ENCODE data around the gene TCF7L2.
"Not testable (repeated sequence)": the region's sequence is repeated elsewhere in the genome, so short reads cannot be mapped to it uniquely, and the experiment has no call there.

The TCF7L2 gene

GRCh38 chr10:113103131-113103840, 153.2 kb downstream of the TCF7L2 start:
- DNase-seq, result no peak

DNA sequence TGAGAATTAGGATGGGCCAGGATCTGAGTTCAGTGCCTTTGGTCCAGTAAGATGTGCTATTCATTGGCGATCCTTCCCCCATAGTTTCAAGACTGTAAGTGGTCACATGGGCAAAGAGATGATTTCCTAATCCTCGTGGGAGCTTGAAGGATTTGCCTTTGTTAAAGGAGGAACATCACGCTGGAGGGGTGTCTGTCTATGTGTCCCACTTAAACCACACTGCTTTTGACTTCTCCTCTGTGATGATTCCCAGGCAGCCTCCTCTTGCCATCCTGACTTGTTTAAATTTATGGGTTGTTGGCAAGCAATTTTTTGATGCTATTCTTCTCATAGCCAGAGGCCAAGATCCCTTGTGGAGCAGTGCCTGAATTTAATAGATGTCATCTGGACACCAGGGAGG, 154.0 kb downstream of the TCF7L2 start:
- DNase-seq, result no peak

DNA sequence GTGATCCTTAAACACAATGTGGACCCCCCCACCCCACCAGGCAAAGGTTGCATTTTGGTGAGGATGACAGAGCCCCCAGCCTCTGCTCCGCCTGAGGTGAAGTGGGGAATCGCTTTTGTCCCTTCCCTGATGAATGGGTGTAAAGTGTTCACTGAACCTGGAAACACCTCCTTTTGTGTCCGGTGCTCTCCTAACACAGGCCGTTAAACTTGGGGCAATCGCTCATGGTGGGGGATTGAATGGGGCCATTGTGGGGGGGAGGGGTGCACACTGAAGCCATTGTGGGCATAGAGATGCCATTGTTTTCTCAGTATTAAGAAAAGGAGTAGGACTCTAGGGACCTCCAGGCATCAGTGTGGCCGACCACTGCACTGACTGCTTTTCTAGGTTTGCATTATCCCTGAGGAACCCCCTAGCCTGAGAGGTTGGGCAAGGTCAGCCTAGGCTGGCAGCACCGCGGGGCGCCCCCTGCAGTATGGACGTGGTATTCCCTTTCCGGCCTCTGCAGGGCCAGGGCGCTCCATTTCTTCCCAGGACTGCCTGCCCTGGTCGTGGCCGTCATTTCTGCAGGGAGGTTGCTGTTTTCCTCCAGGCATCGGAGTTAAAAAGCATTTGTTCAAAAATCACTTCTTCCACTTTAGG, 158.3 kb downstream of the TCF7L2 start:
- peak; percentile 25 for DNase-seq

- DNase-seq, result no peak
Measured at GRCh38 chr10:113108948-113109347, 158.9 kb downstream of the TCF7L2 start.

DNA sequence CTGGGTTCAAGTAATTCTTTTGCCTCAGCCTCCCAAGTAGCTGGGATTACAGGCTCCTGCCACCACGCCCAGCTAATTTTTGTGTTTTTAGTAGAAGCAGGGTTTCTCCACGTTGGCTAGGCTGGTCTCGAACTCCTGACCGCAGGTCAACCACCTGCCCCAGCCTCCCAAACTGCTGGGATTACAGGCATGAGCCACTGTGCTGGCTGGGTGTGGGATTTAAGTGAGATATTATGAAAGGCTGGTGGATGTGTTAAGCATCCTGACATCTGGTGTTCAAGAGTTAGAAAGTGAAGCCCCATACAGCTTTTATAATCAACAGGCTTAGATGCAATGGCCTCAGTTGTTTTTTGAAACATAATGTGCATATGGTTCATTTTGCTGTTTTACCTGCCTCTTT, 159.4 kb downstream of the TCF7L2 start:
- not testable (repeated sequence) for DNase-seq

DNA sequence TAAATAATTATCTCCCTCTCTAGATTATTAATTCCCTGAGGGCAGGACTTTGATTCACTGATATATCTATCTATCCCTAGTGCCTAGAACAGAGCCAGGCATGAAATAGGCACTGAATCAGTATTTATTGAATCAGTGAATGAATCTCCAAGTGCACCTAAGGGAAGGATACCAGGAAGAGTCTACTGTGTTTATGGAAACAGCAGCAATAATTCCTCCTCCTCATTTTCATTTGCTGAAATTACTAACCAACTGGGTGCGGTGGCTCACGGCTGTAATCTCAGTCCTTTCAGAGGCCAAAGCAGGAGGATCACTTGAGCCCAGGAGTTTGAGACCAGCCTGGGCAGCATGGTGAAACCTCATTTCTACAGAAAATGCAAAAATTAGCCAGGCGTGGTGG, 161.2 kb downstream of the TCF7L2 start:
- DNase-seq, result no peak

- DNase-seq, result no peak
Measured at GRCh38 chr10:113111900-113112853, 162.1 kb downstream of the TCF7L2 start.

- no peak for DNase-seq
Measured at GRCh38 chr10:113113241-113113640, 163.2 kb downstream of the TCF7L2 start.

- DNase-seq, result no peak
Measured at GRCh38 chr10:113113918-113114317, 163.9 kb downstream of the TCF7L2 start.

DNA sequence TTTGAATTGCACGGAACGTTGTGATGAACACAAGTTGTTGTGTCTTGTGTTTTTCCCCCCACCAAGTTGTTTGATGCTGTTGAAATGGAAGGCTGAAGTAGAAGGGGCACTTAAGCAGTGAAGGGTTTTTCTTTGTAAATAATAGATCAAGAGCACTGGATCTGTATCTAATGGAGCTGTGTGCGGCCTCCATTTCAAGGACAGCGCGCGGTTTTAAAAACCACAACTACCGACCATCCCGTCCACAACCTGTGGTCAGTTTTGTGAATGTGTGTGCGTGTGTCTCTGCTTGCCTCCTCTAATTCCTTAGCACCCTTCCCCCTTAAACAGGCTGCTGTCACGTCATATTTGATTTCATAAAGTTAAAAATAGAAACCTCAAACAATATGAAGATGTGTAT, 165.5 kb downstream of the TCF7L2 start:
- no peak for DNase-seq

- DNase-seq, result no peak
Measured at GRCh38 chr10:113118882-113119281, 168.8 kb downstream of the TCF7L2 start.

GRCh38 chr10:113119801-113120200, 169.8 kb downstream of the TCF7L2 start:
- DNase-seq, result no peak

GRCh38 chr10:113121153-113121552, 171.1 kb downstream of the TCF7L2 start:
- no peak for DNase-seq

DNA sequence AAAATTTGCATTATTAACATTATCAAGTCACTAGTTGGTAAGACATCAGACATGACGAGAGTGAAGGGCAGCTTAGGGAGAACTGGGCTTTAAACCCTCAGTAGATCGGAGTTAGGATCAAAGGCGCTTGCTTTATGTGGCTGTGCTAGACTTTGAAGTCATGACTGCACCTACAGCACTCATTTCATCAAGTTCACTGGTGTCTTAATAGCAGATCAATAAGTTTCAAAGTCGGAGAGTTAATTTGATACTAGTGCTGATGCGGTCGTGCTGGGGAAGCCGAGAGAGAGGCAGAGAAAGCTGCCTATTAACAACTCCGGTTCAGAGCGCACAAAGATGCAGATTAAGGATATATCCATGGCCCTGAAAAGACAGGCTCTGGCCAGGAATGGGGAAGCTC, 172.9 kb downstream of the TCF7L2 start:
- no peak for DNase-seq

DNA sequence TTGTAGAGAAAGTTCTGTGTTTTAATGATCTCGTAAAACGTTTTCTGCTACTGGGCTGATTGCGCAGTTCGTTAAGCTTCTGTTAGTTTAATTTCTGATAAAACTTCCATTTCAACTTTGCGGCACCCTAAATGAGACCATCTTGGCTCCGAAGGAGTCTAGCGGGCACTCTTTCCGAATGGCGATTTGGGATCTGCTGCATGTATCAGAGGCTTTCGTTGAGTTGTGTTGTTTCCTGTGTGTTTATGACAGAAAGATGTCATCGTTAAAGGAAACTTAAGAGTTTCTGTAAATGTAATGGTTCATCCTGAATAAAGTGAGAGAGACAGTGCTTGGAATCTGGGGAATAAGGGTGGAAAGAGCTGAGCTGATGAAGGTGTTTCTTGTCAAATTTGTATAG, 174.7 kb downstream of the TCF7L2 start:
- no peak for DNase-seq

DNA sequence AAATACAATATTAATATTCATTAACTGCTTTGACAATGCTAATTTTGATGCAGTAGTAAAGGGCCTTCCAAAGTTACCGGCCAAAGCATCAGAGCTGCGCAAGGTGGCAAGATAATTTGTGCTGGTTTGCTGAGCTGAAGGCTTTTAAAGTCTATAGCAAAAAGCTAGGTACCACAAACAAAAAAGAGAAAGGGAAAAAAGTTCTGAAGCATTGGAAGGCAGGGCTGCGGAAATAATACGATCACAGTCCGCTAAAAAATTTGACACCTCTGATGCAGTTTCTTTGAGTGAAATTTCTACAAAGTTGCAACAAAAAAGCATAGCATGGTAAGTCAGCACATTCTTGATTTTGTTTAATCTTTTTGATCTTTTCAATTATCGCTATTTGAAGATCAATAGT, 175.6 kb downstream of the TCF7L2 start:
- DNase-seq, result no peak

DNA sequence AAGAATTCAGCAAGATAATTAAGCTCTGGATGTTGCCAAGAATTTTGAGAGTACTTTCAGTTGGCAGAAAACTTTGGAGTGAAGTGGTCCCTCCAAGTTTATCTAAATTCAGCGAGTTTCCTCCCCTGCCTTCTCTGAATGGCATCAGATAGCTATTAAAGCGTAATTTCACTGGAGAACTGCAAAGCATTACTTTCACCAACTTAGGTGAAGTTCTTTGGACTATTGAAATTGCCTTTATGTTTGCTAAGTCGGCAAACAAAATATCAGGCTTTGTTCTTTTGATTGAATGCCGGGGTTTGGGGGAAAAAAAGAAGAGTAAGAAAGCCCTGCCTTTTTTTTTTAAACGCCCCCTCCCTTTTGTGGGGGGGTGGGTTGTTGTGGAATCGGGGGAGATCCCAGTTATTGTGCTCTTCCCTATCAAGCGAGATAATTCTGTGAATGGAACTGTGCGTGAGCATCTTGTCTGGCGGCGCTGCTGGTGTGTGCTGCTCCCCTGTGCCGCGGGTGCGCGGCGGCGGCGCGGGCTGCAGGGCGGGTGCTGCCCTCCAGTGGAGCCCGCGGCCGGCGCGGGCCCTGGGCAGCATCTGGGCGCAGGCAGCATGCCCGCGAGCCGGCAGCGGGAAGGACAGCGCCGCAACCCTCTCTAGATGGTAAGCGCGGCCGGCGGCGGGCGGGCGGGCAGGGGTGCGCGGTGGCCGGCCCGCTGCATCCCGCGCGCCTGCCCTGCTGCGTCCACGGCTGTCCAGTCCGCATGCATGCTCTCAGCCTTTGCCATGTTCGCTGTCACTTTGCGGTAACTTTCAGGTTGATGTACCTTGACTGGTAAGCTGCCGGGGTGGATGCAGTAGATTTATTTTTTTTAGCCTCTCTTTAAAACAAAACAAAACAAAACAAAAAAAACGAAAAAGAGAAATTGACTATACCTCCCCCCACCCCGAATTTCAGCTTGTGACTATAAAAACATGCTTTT, 176.5 kb downstream of the TCF7L2 start:
- DNase-seq, result peak; percentile 42

DNA sequence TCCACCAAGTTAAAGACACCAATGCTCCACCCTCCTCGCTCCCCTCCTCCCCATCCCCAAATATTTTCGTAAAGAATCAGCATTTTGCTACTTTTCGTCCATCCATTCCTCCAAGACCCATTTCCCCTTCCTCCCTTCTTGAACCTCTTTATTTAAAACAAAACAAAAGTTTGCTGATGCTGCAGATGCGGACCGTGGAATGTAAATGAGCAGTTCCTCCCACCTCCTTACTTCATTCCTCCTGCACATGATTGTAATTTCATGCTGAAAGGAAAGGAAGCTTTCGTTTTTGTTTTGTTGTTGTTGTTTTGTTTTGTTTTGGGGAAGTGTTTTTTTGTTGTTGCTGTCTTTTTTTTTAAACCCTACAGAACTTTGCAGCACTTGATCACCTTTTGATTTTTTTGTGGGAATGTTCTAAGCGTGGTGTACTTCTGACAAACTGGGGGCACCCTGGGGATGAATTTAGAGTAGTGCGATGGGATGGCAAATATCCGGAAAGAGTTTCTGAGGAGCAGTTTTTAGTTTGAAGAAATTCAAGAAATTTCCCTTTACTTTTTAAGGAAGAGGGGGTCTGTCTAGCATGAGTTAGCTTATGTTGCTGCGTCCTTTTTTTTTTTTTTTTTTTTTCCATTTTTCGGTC, 177.3 kb downstream of the TCF7L2 start:
- no peak for DNase-seq

DNA sequence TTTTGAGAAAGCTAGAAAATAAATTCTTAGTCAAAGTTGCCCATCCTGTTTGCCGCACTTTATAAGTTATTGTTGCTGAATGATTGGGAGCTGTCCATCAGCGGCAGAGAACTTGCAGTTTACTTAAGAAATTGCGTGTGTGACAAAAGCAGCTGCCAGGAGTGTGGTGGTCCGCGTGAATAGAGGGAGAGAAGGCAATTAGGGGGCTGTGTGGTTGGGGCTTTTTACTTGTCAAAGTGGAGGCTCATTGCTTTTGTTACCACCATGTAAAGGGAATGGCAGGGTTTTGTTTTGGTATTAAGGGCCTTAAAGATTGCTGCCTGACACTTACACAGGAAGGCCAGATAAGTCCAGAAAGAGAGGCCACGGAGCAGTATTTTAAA, 177.8 kb downstream of the TCF7L2 start:
- no peak for DNase-seq

DNA sequence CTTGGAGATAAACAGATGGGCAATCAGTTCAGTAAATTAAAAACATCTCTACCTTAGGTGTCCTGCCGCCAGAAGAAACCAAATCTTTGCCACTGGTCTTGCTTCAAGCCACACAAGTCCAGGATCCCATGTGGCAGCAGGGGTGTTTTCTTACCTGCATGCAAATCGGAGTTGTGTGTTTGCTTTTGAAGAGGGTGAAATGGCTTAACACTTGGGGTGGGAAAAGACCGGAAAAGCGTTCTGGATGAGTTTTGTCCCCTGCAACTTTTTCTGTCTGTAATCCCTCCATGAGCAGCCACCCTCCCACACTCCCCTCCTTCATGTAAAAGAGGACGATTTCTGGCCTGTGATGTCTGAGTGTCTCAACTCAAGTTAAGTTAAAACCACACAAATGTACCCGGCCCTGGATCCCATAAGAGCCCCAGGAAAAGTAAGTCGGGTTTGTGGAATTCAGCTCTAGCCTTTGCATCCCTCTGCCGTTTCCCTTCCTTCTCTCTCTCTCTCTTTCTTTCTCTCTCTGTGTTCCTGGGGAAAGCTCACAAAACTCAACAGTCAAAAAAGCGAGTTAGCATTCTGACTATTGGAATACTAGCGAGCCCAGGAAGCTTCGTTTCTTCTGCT, 178.5 kb downstream of the TCF7L2 start:
- no peak for DNase-seq

GRCh38 chr10:113129117-113129516, 179.1 kb downstream of the TCF7L2 start:
- DNase-seq, result no peak

Measured in activated T-cell treated with anti-CD3 and anti-CD28 coated beads, Interleukin-2, amount 50 U/mL, for 1 hour (primary cell).